WTC11 (cell line): Measurements from ENCODE around the gene NSD1. TPM values are rescaled to one million over a fixed set of nuclear protein-coding genes. Genes with fewer than 3 reads are reported as not detected.

Source experiments
- AR ChIP-seq: fragments of 250-450 bp; sonication (Bioruptor Pico); IDR thresholded peaks from 2 replicates; pipeline ENCODE4 v1.9.0; 2021; ENCODE audit warnings: mild to moderate bottlenecking
- ATF3 ChIP-seq: sonication (generic); formaldehyde crosslinking; conservative IDR thresholded peaks from 2 replicates; pipeline ENCODE4 v1.8.1; 2022; ENCODE audit warnings: mild to moderate bottlenecking, missing genetic modification reagents
- CBFB ChIP-seq: sonication (generic); formaldehyde crosslinking; IDR thresholded peaks from 2 replicates; pipeline ENCODE4 v1.8.1; 2022; ENCODE audit warnings: mild to moderate bottlenecking, low read depth, missing genetic modification reagents
- E2F5 ChIP-seq: sonication (generic); formaldehyde crosslinking; IDR thresholded peaks from 2 replicates; pipeline ENCODE4 v1.8.1; 2022; ENCODE audit warnings: mild to moderate bottlenecking, moderate library complexity, missing genetic modification reagents
- ELF4 ChIP-seq: sonication (generic); formaldehyde crosslinking; IDR thresholded peaks from 2 replicates; pipeline ENCODE4 v1.8.1; 2022; ENCODE audit warnings: low read depth, mild to moderate bottlenecking, moderate library complexity, missing genetic modification reagents
- ERG ChIP-seq: fragments of 250-450 bp; sonication (Bioruptor Pico); IDR thresholded peaks from 2 replicates; pipeline ENCODE4 v1.8.0; 2021; ENCODE audit warnings: mild to moderate bottlenecking
- ESRRA ChIP-seq: sonication (generic); formaldehyde crosslinking; IDR thresholded peaks from 2 replicates; pipeline ENCODE4 v1.8.1; 2022; ENCODE audit warnings: mild to moderate bottlenecking, missing genetic modification reagents, borderline replicate concordance
- FOXK1 ChIP-seq: sonication (generic); formaldehyde crosslinking; IDR thresholded peaks from 2 replicates; pipeline ENCODE4 v1.8.0; 2022; ENCODE audit warnings: mild to moderate bottlenecking, moderate library complexity, missing genetic modification reagents
- FOXP4 ChIP-seq: sonication (generic); formaldehyde crosslinking; IDR thresholded peaks from 2 replicates; pipeline ENCODE4 v1.8.0; 2022; ENCODE audit warnings: mild to moderate bottlenecking, missing genetic modification reagents
- GABPB1 ChIP-seq: sonication (generic); formaldehyde crosslinking; IDR thresholded peaks from 2 replicates; pipeline ENCODE4 v1.8.1; 2023; ENCODE audit warnings: mild to moderate bottlenecking, missing genetic modification reagents
- HMGA2 ChIP-seq: fragments of 250-450 bp; sonication (Bioruptor Pico); IDR thresholded peaks from 2 replicates; pipeline ENCODE4 v1.4.0; 2021; ENCODE audit warnings: mild to moderate bottlenecking, moderate library complexity
- HMGXB4 ChIP-seq: sonication (generic); formaldehyde crosslinking; IDR thresholded peaks from 2 replicates; pipeline ENCODE4 v1.8.1; 2023; ENCODE audit warnings: mild to moderate bottlenecking, moderate library complexity, missing genetic modification reagents
- IRF2 ChIP-seq: sonication (generic); formaldehyde crosslinking; IDR thresholded peaks from 2 replicates; pipeline ENCODE4 v1.8.0; 2022; ENCODE audit warnings: low read depth, missing genetic modification reagents, borderline replicate concordance
- NFATC4 ChIP-seq: fragments of 250-450 bp; sonication (Bioruptor Pico); IDR thresholded peaks from 2 replicates; pipeline ENCODE4 v1.9.0; 2021; ENCODE audit warnings: mild to moderate bottlenecking
- NFYB ChIP-seq: sonication (generic); formaldehyde crosslinking; conservative IDR thresholded peaks from 2 replicates; pipeline ENCODE4 v1.8.0; 2022; ENCODE audit warnings: low read depth, missing genetic modification reagents
- NR2C2 ChIP-seq: sonication (generic); formaldehyde crosslinking; IDR thresholded peaks from 2 replicates; pipeline ENCODE4 v1.8.0; 2022; ENCODE audit warnings: mild to moderate bottlenecking, missing genetic modification reagents
- NR3C1 ChIP-seq: sonication (generic); formaldehyde crosslinking; conservative IDR thresholded peaks from 2 replicates; pipeline ENCODE4 v1.8.1; 2023; ENCODE audit warnings: low read depth, mild to moderate bottlenecking, missing genetic modification reagents
- SMAD3 ChIP-seq: sonication (generic); formaldehyde crosslinking; IDR thresholded peaks from 2 replicates; pipeline ENCODE4 v1.8.0; 2022; ENCODE audit warnings: missing genetic modification reagents, mild to moderate bottlenecking, borderline replicate concordance
- TEAD4 ChIP-seq: sonication (generic); formaldehyde crosslinking; IDR thresholded peaks from 2 replicates; pipeline ENCODE4 v1.8.0; 2022; ENCODE audit warnings: mild to moderate bottlenecking, missing genetic modification reagents
- TP53 ChIP-seq: sonication (generic); formaldehyde crosslinking; IDR thresholded peaks from 2 replicates; pipeline ENCODE4 v1.8.1; 2023; ENCODE audit warnings: mild to moderate bottlenecking, missing genetic modification reagents
- USF1 ChIP-seq: sonication (generic); formaldehyde crosslinking; IDR thresholded peaks from 2 replicates; pipeline ENCODE4 v1.8.0; 2022; ENCODE audit warnings: mild to moderate bottlenecking, missing genetic modification reagents
- ZBTB21 ChIP-seq: sonication (generic); formaldehyde crosslinking; IDR thresholded peaks from 2 replicates; pipeline ENCODE4 v1.8.1; 2023; ENCODE audit warnings: mild to moderate bottlenecking, missing genetic modification reagents, borderline replicate concordance
- ZNF416 ChIP-seq: fragments of 250-450 bp; sonication (Bioruptor Pico); IDR thresholded peaks from 2 replicates; pipeline ENCODE4 v1.9.0; 2021; ENCODE audit warnings: mild to moderate bottlenecking, inconsistent platforms
- total RNA-seq: library from RNA; stranded (reverse); gene quantifications from 3 replicates; pipeline ENCODE4 v1.2.3, GENCODE V29; 2021

NSD1 gene
- total RNA-seq, 1 experiment from 2014 or later = 148 TPM

- TF ChIP-seq ELF4 (CRISPR knock-in tag) (no peak), USF1 (0 out of 2 replicates have a peak, but pooled peaks have one; percentile 20), IRF2 (CRISPR knock-in tag) (peak; percentile 29; the same call in 1 of the 2 replicates), E2F5 (no peak), NFYB (CRISPR knock-in tag) (peak; percentile 23), AR (CRISPR knock-in tag) (no peak), FOXP4 (CRISPR knock-in tag) (no peak), ESRRA (CRISPR knock-in tag) (peak; percentile 86; the same call in 1 of the 2 replicates), CBFB (CRISPR knock-in tag) (no peak), HMGXB4 (CRISPR knock-in tag) (peak; percentile 29; the same call in 1 of the 2 replicates), HMGA2 (no peak), ERG (no peak), ZBTB21 (CRISPR knock-in tag) (0 out of 2 replicates have a peak, but pooled peaks have one; percentile 11), TP53 (CRISPR knock-in tag) (no peak), TEAD4 (CRISPR knock-in tag) (no peak), NFATC4 (CRISPR knock-in tag) (no peak), NR2C2 (no peak), NR3C1 (CRISPR knock-in tag) (no peak), FOXK1 (CRISPR knock-in tag) (peak; percentile 54; the same call in 1 of the 2 replicates), ZNF416 (CRISPR knock-in tag) (no peak), SMAD3 (CRISPR knock-in tag) (no peak), GABPB1 (CRISPR knock-in tag) (no peak), ATF3 (CRISPR knock-in tag) (0 out of 2 replicates have a peak, but pooled peaks have one; percentile 48)
Measured at GRCh38 chr5:177133853-177134696, 502 bp downstream of the NSD1 start (continued).
